Activated T-helper 17 cell treated with anti-CD3 and anti-CD28 coated beads, Interleukin-2, amount 50 U/mL, for 72 hours (primary cell): ENCODE measurements around the gene ERN1. TPM values are rescaled to one million over a fixed set of nuclear protein-coding genes. Genes with fewer than 3 reads are reported as not detected.

ENCODE experiments used
- ATAC-seq: fragments of 150-1000 bp; cut with Tn5 transposase; replicated peaks from 2 replicates; pipeline ENCODE4 v1.10.0; 2021; ENCODE audit warnings: mild to moderate bottlenecking, moderate library complexity
- H3K27ac Mint-ChIP-seq: one replicate; pipeline ENCODE4 v1.8.0; 2022; ENCODE audit warnings: mixed read lengths
- H3K27me3 Mint-ChIP-seq: one replicate; pipeline ENCODE4 v1.8.0; 2022; ENCODE audit warnings: mixed read lengths
- H3K36me3 Mint-ChIP-seq: one replicate; pipeline ENCODE4 v1.8.0; 2022; ENCODE audit warnings: low read depth, mild to moderate bottlenecking, mixed read lengths
- H3K4me1 Mint-ChIP-seq: one replicate; pipeline ENCODE4 v1.8.0; 2022; ENCODE audit warnings: mixed read lengths
- H3K4me3 Mint-ChIP-seq: one replicate; pipeline ENCODE4 v1.8.0; 2022; ENCODE audit warnings: mild to moderate bottlenecking, mixed read lengths
- H3K9me3 Mint-ChIP-seq: one replicate; pipeline ENCODE4 v1.8.0; 2022; ENCODE audit warnings: mixed read lengths
- total RNA-seq, 2 donors: library from RNA; stranded (reverse); gene quantifications; one replicate each; pipeline ENCODE4 v1.2.3, GENCODE V29; 2022

The ERN1 gene
- total RNA-seq, 2 donors from 2014 or later = 42.2 to 93.3 TPM

GRCh38 chr17:64152428-64153125 lies 22.6 kb upstream of the ERN1 start:
- H3K36me3 Mint-ChIP-seq = peaks cover 46% of the 10 kb centered on the region
- ATAC-seq = no peak
- no peaks in the 10 kb centered on the region for H3K27me3 Mint-ChIP-seq
- H3K27ac Mint-ChIP-seq = no peak overlapping the region
- H3K9me3 Mint-ChIP-seq = no peaks in the 10 kb centered on the region
- peaks cover 10% of the 10 kb centered on the region for H3K4me1 Mint-ChIP-seq
- no peak overlapping the region for H3K4me3 Mint-ChIP-seq

DNA sequence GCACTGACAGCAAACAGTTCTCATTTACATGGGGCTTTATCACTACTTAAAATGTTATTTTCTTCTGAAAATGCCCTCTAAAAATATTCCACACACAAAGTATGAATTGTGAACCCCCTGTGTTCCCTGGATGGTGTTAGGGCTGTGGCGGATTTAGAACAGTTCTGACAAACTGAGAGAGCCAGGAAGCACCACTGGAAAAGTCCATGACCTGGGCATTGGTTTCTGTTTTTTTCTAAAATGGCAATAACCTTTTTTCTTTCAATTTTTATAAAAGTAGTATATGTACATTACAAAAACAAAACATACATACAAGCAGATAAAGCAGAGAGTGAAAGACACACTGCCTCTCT lies 21.0 kb upstream of the ERN1 start:
- H3K36me3 Mint-ChIP-seq = peaks cover 46% of the 10 kb centered on the region
- H3K4me1 Mint-ChIP-seq = peaks cover 15% of the 10 kb centered on the region
- no peaks in the 10 kb centered on the region for H3K27me3 Mint-ChIP-seq
- H3K4me3 Mint-ChIP-seq = no peak overlapping the region
- H3K27ac Mint-ChIP-seq = peak overlapping the region; percentile 74
- H3K9me3 Mint-ChIP-seq = no peaks in the 10 kb centered on the region
- ATAC-seq = no peak

DNA sequence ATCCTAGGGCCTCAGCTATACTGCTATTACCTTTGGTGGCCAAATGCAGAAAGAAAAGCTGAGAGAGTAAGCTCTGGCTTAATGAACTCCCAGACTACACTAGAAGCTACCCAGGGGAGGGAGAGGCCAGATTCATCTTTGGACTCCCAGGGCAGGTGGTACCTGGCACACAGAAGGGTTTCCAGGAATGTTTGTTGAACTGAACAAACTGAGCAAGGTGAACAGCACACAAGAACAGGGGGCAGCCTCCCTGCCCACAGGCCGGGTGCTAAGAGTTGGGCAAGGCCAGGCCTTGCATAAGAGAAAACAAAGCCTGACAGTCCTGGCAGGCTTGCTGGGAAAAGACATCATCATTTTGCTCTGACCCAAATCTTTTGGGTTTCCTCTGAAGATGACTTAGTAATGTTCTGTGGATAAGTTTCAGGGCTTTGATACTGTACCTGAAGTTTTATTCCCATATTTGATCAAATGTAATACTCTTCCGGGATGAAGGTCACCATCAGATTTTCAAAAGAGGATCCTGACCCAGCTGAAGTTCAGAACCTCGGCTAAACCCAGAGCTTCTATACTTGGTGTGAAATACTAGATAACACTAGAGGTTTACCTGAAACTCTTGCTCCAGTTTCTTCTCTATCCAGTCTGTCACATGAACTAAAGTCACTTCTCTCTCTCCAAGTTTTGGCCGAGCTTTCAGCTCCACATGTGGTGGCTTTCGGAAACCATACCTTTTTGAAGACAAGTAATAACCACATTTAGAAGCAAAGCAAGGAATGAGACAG lies 20.5 kb upstream of the ERN1 start:
- H3K36me3 Mint-ChIP-seq = peaks cover 46% of the 10 kb centered on the region
- no peak for ATAC-seq

DNA sequence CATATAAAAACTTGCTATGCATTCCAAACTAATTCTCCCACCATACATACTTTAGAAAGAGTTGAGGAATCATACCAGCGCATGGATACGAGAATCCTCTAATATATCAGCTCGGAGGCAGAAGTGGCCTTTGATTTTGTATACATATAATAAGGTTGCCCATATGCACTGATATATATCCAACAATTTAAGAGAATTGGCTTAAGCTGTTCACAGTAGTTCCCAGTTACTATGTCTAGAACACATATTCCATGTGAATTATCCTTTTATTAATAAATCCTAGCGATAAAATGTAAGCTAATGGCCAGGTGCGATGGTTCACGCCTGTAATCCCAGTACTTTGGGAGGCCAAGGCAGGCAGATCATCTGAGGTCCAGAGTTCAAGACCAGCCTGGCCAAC lies 19.3 kb upstream of the ERN1 start:
- Mint-ChIP-seq H3K27ac (no peak overlapping the region), H3K27me3 (no peaks in the 10 kb centered on the region), H3K4me1 (peaks cover 15% of the 10 kb centered on the region), H3K9me3 (no peaks in the 10 kb centered on the region), H3K4me3 (no peak overlapping the region), H3K36me3 (peaks cover 39% of the 10 kb centered on the region)
- no peak for ATAC-seq

More for the DNA sequence above, 20.5 kb upstream of the ERN1 start:
- no peaks in the 10 kb centered on the region for H3K9me3 Mint-ChIP-seq
- no peak overlapping the region for H3K27ac Mint-ChIP-seq
- no peaks in the 10 kb centered on the region for H3K27me3 Mint-ChIP-seq
- no peak overlapping the region for H3K4me3 Mint-ChIP-seq
- H3K4me1 Mint-ChIP-seq = peaks cover 15% of the 10 kb centered on the region

GRCh38 chr17:64148699-64149098 lies 18.8 kb upstream of the ERN1 start:
- Mint-ChIP-seq H3K27me3 (no peaks in the 10 kb centered on the region), H3K27ac (peak overlapping the region; percentile 78)

GRCh38 chr17:64148017-64148631 lies 18.2 kb upstream of the ERN1 start:
- Mint-ChIP-seq H3K4me3 (no peak overlapping the region), H3K4me1 (peaks cover 15% of the 10 kb centered on the region), H3K27ac (peak overlapping the region; percentile 78), H3K36me3 (peaks cover 31% of the 10 kb centered on the region), H3K27me3 (no peaks in the 10 kb centered on the region), H3K9me3 (no peaks in the 10 kb centered on the region)
- ATAC-seq = no peak

More at GRCh38 chr17:64148699-64149098, 18.8 kb upstream of the ERN1 start:
- no peak overlapping the region for H3K4me3 Mint-ChIP-seq
- H3K4me1 Mint-ChIP-seq = peaks cover 15% of the 10 kb centered on the region
- H3K9me3 Mint-ChIP-seq = no peaks in the 10 kb centered on the region
- no peak for ATAC-seq
- H3K36me3 Mint-ChIP-seq = peaks cover 35% of the 10 kb centered on the region

GRCh38 chr17:64147110-64148016 lies 17.4 kb upstream of the ERN1 start:
- no peaks in the 10 kb centered on the region for H3K27me3 Mint-ChIP-seq
- H3K4me3 Mint-ChIP-seq = no peak overlapping the region
- no peak for ATAC-seq
- no peaks in the 10 kb centered on the region for H3K9me3 Mint-ChIP-seq
- H3K4me1 Mint-ChIP-seq = peaks cover 15% of the 10 kb centered on the region
- H3K27ac Mint-ChIP-seq = no peak overlapping the region
- peaks cover 24% of the 10 kb centered on the region for H3K36me3 Mint-ChIP-seq

DNA sequence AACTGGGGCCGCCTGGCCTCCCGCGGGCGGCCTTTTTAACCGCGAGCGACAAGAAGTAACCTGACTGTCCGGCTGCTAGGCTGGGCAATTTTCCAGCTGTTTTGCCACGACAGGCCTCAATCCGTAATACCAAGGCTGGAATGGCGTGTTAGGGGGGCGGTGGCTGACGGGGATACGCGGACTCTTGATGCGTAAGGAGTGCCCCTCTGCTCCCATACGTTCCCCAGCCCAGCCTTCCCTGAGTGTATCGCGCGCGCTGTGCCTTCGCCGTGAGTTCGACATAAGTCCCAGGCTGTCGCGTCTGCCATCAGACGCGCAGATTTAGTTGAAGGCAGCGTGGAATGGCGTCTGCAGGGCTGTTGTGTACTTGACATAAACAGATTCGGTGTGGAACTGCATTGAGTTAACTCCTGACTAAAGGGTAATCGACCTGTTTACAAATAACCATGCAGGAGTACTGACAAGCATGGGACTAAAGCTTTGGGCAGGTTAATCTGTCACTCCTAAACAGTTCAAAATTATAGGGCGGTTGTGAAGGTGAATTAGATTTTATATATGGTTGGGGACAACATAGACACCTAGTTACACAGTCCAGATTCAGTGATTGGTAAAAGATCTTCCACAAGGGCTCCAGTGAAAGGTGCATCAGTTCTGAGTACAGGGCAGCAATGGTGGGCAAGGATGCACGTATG lies 16.6 kb upstream of the ERN1 start:
- H3K4me1 Mint-ChIP-seq = peaks cover 15% of the 10 kb centered on the region
- peaks cover 16% of the 10 kb centered on the region for H3K36me3 Mint-ChIP-seq
- ATAC-seq = peak; percentile 8
- no peak overlapping the region for H3K4me3 Mint-ChIP-seq
- H3K9me3 Mint-ChIP-seq = no peaks in the 10 kb centered on the region
- no peak overlapping the region for H3K27ac Mint-ChIP-seq
- H3K27me3 Mint-ChIP-seq = no peaks in the 10 kb centered on the region

DNA sequence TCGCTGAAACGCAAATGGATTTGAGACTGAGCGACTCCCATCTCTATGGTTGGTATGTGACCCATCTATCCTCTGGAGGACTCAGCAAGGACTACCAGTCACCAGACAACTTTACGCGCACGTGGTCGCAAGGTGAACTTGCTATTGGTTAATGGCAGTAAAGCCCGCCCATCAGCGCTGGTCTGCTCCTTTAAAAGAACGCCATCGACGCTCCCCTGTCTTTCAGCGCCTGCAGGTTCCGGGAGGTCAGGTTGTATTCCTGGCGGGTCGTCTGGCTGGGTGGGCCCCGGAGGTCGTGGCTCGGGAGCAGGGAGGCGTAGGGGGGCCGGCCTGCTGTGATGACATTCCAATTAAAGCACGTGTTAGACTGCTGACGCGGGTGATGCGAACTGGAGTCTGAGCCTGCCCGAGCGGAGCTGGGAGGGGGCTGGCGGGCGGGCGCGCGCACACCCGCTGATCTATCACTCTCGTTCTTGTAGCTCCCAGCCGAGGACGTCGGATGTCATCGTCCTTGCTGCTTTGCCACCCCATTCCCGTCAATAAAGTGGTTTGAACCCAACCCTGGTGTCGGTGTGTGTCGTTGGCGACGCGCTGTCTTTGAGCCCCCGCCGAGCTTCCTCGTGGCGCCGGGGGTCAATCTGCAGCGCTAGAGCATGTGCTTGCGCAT lies 15.9 kb upstream of the ERN1 start:
- no peak overlapping the region for H3K27ac Mint-ChIP-seq
- no peak overlapping the region for H3K4me3 Mint-ChIP-seq
- peaks cover 15% of the 10 kb centered on the region for H3K4me1 Mint-ChIP-seq
- no peaks in the 10 kb centered on the region for H3K9me3 Mint-ChIP-seq
- ATAC-seq = peak; percentile 99
- peaks cover 12% of the 10 kb centered on the region for H3K36me3 Mint-ChIP-seq
- no peaks in the 10 kb centered on the region for H3K27me3 Mint-ChIP-seq

- H3K27ac Mint-ChIP-seq = no peak overlapping the region
- no peaks in the 10 kb centered on the region for H3K9me3 Mint-ChIP-seq
- peaks cover 7% of the 10 kb centered on the region for H3K36me3 Mint-ChIP-seq
- no peak for ATAC-seq
- no peaks in the 10 kb centered on the region for H3K27me3 Mint-ChIP-seq
- H3K4me1 Mint-ChIP-seq = peaks cover 15% of the 10 kb centered on the region
- no peak overlapping the region for H3K4me3 Mint-ChIP-seq
Observed at GRCh38 chr17:64145375-64145750, 15.4 kb upstream of the ERN1 start.

DNA sequence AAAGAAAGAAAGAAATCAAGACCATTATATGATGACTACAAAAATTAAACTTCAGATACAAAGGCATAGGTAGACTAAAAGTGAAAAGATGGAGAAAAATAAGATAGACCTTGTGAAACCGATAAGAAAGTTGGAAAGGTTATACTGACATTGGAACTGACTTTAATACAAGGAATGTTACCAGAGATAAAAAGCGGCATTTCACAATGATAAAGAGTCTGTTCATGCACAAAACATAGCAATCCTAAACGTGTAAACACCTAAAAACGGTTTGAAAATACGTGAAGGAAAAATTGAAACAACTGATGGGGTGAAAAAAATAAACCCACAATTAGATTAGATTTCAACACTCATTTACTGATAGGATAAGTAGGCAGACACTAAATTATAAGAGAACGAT lies 9.6 kb upstream of the ERN1 start:
- H3K9me3 Mint-ChIP-seq = no peaks in the 10 kb centered on the region
- no peaks in the 10 kb centered on the region for H3K36me3 Mint-ChIP-seq
- no peak for ATAC-seq
- H3K4me1 Mint-ChIP-seq = no peaks in the 10 kb centered on the region
- no peaks in the 10 kb centered on the region for H3K27me3 Mint-ChIP-seq
- no peak overlapping the region for H3K27ac Mint-ChIP-seq
- no peak overlapping the region for H3K4me3 Mint-ChIP-seq

- ATAC-seq = no peak
- Mint-ChIP-seq H3K4me3 (no peak overlapping the region), H3K9me3 (no peaks in the 10 kb centered on the region), H3K4me1 (no peaks in the 10 kb centered on the region), H3K27ac (no peak overlapping the region), H3K27me3 (no peaks in the 10 kb centered on the region), H3K36me3 (no peaks in the 10 kb centered on the region)
Observed at GRCh38 chr17:64138441-64138840, 8.5 kb upstream of the ERN1 start.

GRCh38 chr17:64135000-64135399 lies 5.1 kb upstream of the ERN1 start:
- no peaks in the 10 kb centered on the region for H3K27me3 Mint-ChIP-seq
- no peaks in the 10 kb centered on the region for H3K9me3 Mint-ChIP-seq
- H3K4me3 Mint-ChIP-seq = no peak overlapping the region
- no peak overlapping the region for H3K27ac Mint-ChIP-seq
- H3K36me3 Mint-ChIP-seq = no peaks in the 10 kb centered on the region
- H3K4me1 Mint-ChIP-seq = peaks cover 15% of the 10 kb centered on the region
- no peak for ATAC-seq
